Nephron (organoid): ENCODE measurements around the gene KIF3B.
"Not testable (repeated sequence)": the region's sequence is repeated elsewhere in the genome, so short reads cannot be mapped to it uniquely, and the experiment has no call there.

Source experiments
- H3K27ac Mint-ChIP-seq, 3 experiments: 2 replicates each; pipeline ENCODE4 v1.8.0; 2020; ENCODE audit warnings: mixed read lengths in 3 of 3, mild to moderate bottlenecking in 2 of 3, moderate library complexity in 1 of 3
- H3K27me3 Mint-ChIP-seq: 2 replicates; pipeline ENCODE4 v1.8.0; 2021; ENCODE audit warnings: low read depth, mild to moderate bottlenecking, moderate library complexity, mixed read lengths
- H3K36me3 Mint-ChIP-seq: 2 replicates; pipeline ENCODE4 v1.8.0; 2020; ENCODE audit warnings: low read depth, mixed read lengths
- H3K4me1 Mint-ChIP-seq: 2 replicates; pipeline ENCODE4 v1.8.0; 2020; ENCODE audit warnings: mixed read lengths
- H3K4me3 Mint-ChIP-seq, 3 experiments: 2 replicates each; pipeline ENCODE4 v1.8.0; 2020; ENCODE audit warnings: mild to moderate bottlenecking in 3 of 3, mixed read lengths in 3 of 3, moderate library complexity in 2 of 3
- H3K9me3 Mint-ChIP-seq: 2 replicates; pipeline ENCODE4 v1.8.0; 2020; ENCODE audit warnings: mixed read lengths
- CTCF ChIP-seq, 3 experiments: fragments of 200-600 bp; sonication (generic); IDR thresholded peaks; one replicate each; pipeline ENCODE4 v1.5.0; 2021; ENCODE audit warnings: antibody characterized with exemption in 3 of 3; ENCODE audit not compliant: unreplicated experiment in 3 of 3

The KIF3B gene

GRCh38 chr20:32368925-32369324 is 91.5 kb downstream of the KIF3B start:
- TF ChIP-seq CTCF (IDR thresholded peaks at IDR 0.05; ENCODE audit: unreplicated experiment in 3 of 3): no peak
- peaks cover 26% of the 10 kb centered on the region for H3K36me3 Mint-ChIP-seq
- peaks cover 37% of the 10 kb centered on the region for H3K4me1 Mint-ChIP-seq
- H3K27me3 Mint-ChIP-seq: no peaks in the 10 kb centered on the region
- H3K9me3 Mint-ChIP-seq: no peaks in the 10 kb centered on the region
- peak overlapping the region; percentile 32 to 59 (median 55) for H3K27ac Mint-ChIP-seq
- no peak overlapping the region for H3K4me3 Mint-ChIP-seq

GRCh38 chr20:32370897-32371296 is 93.4 kb downstream of the KIF3B start:
- peaks cover 28% of the 10 kb centered on the region for H3K36me3 Mint-ChIP-seq
- H3K27me3 Mint-ChIP-seq: no peaks in the 10 kb centered on the region
- peaks cover 30% of the 10 kb centered on the region for H3K4me1 Mint-ChIP-seq
- no peak overlapping the region for H3K4me3 Mint-ChIP-seq
- no peaks in the 10 kb centered on the region for H3K9me3 Mint-ChIP-seq
- no peak overlapping the region for H3K27ac Mint-ChIP-seq
- TF ChIP-seq CTCF (IDR thresholded peaks at IDR 0.05; ENCODE audit: unreplicated experiment in 3 of 3): no peak

GRCh38 chr20:32378461-32378860 is 101.0 kb downstream of the KIF3B start:
- H3K27me3 Mint-ChIP-seq: no peaks in the 10 kb centered on the region
- H3K27ac Mint-ChIP-seq: peak overlapping the region in 1 of 3 experiments; percentile 14
- no peak overlapping the region for H3K4me3 Mint-ChIP-seq
- no peaks in the 10 kb centered on the region for H3K9me3 Mint-ChIP-seq
- TF ChIP-seq CTCF (IDR thresholded peaks at IDR 0.05; ENCODE audit: unreplicated experiment in 3 of 3): no peak
- H3K36me3 Mint-ChIP-seq: peaks cover 37% of the 10 kb centered on the region
- H3K4me1 Mint-ChIP-seq: no peaks in the 10 kb centered on the region

GRCh38 chr20:32380037-32380436 is 102.6 kb downstream of the KIF3B start:
- H3K4me3 Mint-ChIP-seq, H3K27me3 Mint-ChIP-seq, H3K4me1 Mint-ChIP-seq, H3K27ac Mint-ChIP-seq, H3K9me3 Mint-ChIP-seq: not testable (repeated sequence)
- H3K36me3 Mint-ChIP-seq: peaks cover 41% of the 10 kb centered on the region

GRCh38 chr20:32380745-32381144 is 103.3 kb downstream of the KIF3B start:
- no peaks in the 10 kb centered on the region for H3K9me3 Mint-ChIP-seq
- TF ChIP-seq CTCF (IDR thresholded peaks at IDR 0.05; ENCODE audit: unreplicated experiment in 3 of 3): no peak
- H3K36me3 Mint-ChIP-seq: peaks cover 42% of the 10 kb centered on the region
- no peak overlapping the region for H3K4me3 Mint-ChIP-seq
- peak overlapping the region in 1 of 3 experiments; percentile 37 for H3K27ac Mint-ChIP-seq
- H3K4me1 Mint-ChIP-seq: peaks cover 9% of the 10 kb centered on the region
- H3K27me3 Mint-ChIP-seq: no peaks in the 10 kb centered on the region

GRCh38 chr20:32382102-32382950 is 104.9 kb downstream of the KIF3B start:
- Mint-ChIP-seq H3K4me3 (no peak overlapping the region), H3K27ac (no peak overlapping the region), H3K4me1 (peaks cover 13% of the 10 kb centered on the region), H3K27me3 (no peaks in the 10 kb centered on the region), H3K9me3 (no peaks in the 10 kb centered on the region), H3K36me3 (peaks cover 35% of the 10 kb centered on the region)
- no peak for TF ChIP-seq CTCF (IDR thresholded peaks at IDR 0.05; ENCODE audit: unreplicated experiment in 3 of 3)

- not testable (repeated sequence) for H3K9me3 Mint-ChIP-seq, H3K27me3 Mint-ChIP-seq, H3K4me3 Mint-ChIP-seq
- H3K4me1 Mint-ChIP-seq: peaks cover 13% of the 10 kb centered on the region
- peak overlapping the region in 1 of 3 experiments; percentile 16 for H3K27ac Mint-ChIP-seq
- peaks cover 26% of the 10 kb centered on the region for H3K36me3 Mint-ChIP-seq
Observed at GRCh38 chr20:32383441-32383840, 106.0 kb downstream of the KIF3B start.
